GM19395 (cell line): ENCODE data around the gene IL34.

Source experiments
- ATAC-seq: cut with Tn5 transposase; IDR thresholded peaks from one replicate; pipeline ENCODE4 v1.9.1; 2021; ENCODE audit warnings: mild to moderate bottlenecking, moderate library complexity; ENCODE audit not compliant: unreplicated experiment

IL34 gene

DNA sequence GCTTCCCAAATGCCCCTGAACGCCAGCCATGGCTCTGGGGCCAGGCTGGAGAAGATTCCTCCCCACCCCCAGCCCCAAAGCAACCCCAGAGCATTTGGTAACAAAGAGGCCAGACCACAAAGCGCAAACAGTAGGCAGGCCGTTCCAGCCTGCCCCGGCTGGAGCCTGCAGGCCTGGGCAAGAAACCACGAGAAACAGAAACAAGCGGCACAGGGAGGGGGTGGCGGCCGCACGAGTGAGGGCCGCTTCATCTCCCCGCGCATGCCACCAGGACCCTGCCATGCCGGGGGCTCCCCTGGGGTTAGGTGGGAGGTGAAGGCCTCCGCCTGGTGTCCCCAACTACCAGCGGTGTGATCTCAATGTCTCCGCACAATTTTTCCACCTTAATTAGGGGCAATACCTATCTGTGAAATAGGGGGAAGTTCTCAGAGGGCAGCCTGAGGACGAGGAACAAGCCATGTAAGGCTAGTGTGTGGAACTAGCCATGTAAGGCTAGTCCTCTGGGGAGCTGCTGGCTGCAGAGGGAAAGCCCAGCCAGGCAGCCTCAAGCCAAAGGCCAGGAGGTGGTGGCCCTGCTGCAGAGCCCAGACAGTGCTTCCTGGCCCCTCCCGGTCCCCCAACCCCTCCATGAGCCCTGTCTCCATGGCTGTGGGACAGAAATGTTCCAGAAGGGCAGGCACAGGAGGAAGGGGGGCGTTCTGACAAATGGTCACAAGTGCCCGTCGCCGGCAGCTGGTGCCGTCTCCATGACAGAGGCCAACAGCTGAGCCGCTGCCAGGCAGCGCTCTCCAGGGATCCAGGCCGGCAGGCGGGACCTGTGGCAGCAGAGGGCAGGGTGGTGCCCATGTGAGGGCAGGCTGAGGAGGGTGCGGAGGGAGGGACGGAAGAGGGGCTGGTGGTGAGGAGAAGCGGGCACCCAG, 54.0 kb downstream of the IL34 start:
- ATAC-seq: no peak

- no peak for ATAC-seq
These were observed 54.7 kb downstream of the IL34 start for GRCh38 chr16:70701036-70701435.

DNA sequence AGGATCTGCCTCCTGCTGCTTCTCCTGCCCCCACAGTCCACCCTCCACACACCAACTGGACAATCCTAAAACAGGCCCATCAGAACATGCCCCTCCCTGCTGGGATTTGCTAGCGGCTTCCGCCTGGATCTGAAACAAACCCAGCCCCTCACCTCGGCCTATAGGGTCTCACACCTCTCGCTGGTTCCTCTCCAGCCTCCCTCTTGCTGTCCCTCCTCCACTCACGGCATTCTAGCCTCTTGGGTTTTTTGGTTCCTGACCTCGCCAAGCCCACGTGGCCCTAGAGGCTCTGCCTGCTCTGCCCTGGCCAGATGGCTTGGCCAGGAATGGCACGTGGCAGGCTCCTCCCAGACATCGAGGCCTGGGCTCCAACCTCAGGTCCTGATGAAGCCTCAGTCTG, 55.2 kb downstream of the IL34 start:
- no peak for ATAC-seq

DNA sequence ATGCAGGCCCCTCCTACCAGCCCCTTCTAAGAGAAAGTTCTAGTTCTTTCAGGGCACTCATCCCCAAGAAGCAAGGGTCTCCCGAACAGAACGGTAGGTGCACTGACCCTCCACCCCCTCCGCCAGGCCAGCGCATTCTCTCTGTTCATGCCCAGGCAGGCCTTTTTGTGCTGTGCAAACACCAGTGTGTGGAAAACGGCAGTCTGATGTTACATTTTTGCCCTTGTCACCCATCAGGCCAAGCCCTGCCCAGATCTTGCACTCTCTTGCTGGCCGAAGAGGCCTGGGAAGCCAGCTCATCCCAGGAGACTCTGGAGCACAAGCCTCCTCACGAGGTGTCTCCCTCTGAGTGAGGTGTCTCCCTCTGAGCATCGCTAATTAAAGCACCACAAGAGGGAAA, 55.6 kb downstream of the IL34 start:
- no peak for ATAC-seq

DNA sequence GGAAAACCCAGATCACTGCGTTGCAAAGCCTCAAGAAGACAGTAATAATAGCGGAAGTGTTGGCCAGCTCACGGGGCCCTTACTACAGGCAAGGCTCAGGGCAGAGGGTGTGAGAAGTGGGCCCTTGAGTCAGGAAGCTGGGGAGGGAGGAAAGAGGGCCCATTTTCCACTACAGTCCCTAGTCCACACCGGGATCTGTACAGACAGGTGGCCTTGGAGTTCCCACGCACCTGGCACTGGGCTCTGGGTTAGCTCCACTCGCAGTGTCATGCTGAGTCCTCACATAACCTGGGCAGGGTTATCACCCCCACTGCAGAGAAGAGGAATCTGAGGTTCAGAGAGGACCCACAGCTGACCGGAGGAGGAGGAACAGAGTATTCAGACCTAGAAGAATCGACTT, 56.3 kb downstream of the IL34 start:
- no peak for ATAC-seq

DNA sequence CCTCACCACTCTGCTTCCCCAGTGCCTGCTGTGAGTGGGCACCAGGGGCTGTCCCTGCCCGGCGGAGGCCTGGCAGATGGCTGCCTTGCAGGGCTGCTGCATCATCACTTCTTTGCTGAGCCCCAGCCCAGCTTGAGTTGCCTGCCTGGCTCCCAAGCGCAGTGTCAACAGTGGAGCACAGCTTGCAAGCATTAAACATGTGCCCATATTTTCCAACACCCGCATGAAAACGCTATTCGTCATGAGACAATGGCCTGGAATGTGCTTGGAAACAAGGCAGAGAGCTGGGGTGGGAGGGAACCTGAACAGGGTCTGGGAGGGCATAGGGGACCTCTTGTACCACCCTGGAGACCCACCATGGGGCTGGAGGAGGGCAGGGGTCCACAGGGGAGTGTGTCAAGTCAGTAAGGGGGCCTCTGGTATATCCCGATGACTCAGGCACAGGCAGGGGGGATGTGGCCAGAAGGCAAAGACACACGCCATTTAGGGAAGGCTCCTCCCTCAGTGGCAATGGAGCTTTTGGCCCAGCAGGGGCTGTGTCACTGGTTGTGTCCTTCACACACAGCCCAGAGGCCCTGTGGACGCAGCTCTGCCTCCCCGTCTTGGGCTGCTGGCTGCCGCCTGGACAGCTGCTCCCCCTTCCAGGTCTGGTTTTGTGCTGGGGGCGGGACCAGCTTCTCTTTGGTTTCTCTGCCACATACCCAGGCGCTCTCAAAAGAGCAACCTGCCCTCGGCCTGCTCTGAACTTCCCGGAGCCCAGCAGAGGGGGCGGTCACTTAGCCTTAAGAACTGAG, 56.9 kb downstream of the IL34 start:
- ATAC-seq: no peak

DNA sequence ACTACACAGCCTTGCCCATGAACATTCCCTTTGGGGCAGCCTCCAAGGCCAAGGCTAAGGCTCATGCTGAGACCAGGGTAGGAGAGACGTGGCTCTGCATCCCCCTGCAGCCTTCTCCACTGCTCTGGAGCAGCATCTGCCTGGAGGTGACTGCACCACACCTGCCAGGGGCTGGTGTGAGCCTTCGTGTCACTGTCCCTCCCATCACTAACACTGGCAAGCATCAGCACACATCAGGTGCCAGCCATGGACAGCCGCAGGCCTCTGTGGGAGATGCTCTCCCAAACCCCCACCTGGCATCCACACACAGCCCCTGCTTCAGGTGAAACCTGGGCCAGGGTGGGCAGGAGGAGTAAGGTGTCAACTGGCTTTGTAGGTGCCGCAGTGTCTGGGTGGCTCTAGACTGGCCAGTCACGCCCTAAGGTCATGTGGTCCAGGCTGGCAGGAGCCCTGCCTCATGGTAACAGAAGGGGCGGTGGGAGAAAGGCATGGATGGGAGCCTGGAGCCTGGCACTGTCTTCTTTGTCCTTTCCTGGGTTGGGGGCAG, 57.5 kb downstream of the IL34 start:
- no peak for ATAC-seq

DNA sequence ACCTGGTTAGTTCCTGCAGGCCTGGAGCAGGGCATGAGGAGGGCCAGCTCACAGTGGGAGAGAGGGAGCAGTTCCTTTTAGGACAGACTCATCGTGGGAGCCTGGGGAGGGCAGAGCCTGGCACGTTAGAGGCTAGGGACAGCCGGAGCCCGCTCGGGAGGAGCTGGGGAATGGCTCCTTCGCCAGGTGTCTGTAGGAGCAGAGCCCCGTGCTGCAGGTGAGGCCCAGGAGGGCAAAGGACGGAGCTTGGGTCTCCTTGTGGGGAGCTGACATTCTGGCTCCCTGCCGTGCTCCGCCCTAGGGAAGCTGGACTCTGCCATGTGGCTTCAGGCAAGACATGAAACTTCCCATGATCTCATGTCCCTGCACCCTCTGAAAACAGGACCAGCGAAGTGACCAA, 58.2 kb downstream of the IL34 start:
- no peak for ATAC-seq

GRCh38 chr16:70705056-70705455, 58.7 kb downstream of the IL34 start:
- ATAC-seq: no peak

- no peak for ATAC-seq
These were observed 60.6 kb downstream of the IL34 start for GRCh38 chr16:70706948-70707465.

DNA sequence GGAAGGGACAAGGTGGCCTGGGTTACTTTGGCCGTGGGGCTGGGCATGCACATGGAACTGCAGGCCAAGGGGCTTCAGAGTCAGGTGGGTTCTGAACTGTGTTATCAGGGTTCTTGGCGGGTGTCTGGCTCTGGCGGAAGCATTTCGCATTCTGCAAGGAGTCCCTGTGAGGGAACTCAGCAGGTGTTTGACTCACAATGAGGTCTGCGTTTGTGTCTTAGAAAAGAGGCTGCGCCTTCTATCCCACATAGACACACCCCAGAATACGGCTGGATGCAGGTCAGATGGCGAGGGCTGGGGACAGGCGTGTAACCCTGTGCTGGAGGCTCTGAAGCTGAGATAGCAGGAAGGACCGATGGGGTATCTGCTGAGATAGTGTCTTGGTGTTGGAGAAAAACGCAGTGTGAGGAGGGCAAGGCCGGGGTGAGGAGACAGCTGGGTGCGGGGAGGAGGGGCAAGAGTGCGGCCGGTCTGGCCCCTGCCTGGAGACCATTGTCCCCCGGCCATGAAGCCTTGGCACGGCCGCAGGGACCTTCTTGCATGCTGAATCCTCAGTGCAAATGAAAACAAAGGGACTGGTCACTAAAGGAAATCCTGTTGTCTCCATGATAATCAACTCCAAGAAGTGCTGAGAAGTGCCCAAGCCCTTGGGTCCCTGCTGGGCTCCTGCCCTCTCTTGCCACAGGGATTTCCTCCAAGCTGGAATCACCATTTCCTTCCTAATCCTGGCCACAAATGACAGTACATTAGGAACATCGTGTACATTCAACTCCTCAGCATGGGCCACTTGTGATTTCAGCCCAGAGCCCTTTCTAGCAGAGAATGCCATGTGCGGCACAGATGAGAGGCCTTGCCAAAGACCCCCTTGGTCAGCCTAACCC, 62.2 kb downstream of the IL34 start:
- ATAC-seq: no peak

GRCh38 chr16:70709457-70709856, 63.1 kb downstream of the IL34 start:
- no peak for ATAC-seq

DNA sequence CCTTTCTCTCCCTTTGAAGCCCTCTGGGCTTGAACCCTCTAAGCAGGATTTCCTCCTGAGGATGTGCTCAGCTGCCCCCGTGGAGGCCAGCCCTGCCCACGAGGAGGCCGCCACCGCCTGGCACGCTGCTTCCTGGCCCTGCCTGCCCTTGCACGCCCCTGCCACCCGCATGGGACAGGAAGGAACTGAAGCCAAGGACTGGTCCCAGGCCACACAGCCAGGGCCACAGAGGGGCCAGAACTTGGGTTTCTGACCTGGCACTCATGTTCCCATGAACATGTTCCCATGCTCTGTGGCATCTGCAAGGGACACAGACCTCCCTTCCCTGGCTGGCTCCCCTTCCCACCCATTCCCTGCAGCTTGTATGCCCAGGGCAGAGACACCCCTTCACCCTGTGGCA, 63.6 kb downstream of the IL34 start:
- ATAC-seq: no peak
